GM23338 (cell line): ENCODE data around the gene GRIA3.

Experiments
- CREB1 ChIP-seq: fragments of 250-450 bp; sonication (Bioruptor Pico); IDR thresholded peaks from 2 replicates; pipeline ENCODE4 v1.5.0; 2020; ENCODE audit warnings: low read depth, mild to moderate bottlenecking, moderate library complexity
- CTCF ChIP-seq, 2 experiments: fragments of 200-600 bp in 1 of 2; sonication (generic) in 1 of 2; conservative IDR thresholded peaks; 2 replicates each; pipeline versions ENCODE4 v1.5.1 to v1.6.1; 2016 to 2017; ENCODE audit warnings: antibody characterized with exemption in 2 of 2, low read depth in 2 of 2, mild to moderate bottlenecking in 2 of 2, moderate library complexity in 1 of 2
- EZH2 ChIP-seq: fragments of 200-600 bp; sonication (generic); IDR thresholded peaks from one replicate; pipeline ENCODE4 v1.8.0; 2017; ENCODE audit warnings: antibody characterized with exemption, mild to moderate bottlenecking, low read depth; ENCODE audit not compliant: unreplicated experiment
- POLR2AphosphoS5 ChIP-seq: IDR thresholded peaks from 2 replicates; pipeline ENCODE4 v1.6.1; 2016; ENCODE audit warnings: antibody characterized with exemption, low read depth
- TF ChIP-seq, protein P1 (sequence below): IDR thresholded peaks from one replicate; pipeline ENCODE4 v1.6.1; 2018; ENCODE audit warnings: antibody characterized with exemption; ENCODE audit not compliant: unreplicated experiment

- no peak for TF ChIP-seq CTCF (conservative IDR thresholded peaks at IDR 0.05; ENCODE audit: low read depth in 2 of 2)
- no peak for TF ChIP-seq POLR2AphosphoS5
- TF ChIP-seq, protein P1, sequence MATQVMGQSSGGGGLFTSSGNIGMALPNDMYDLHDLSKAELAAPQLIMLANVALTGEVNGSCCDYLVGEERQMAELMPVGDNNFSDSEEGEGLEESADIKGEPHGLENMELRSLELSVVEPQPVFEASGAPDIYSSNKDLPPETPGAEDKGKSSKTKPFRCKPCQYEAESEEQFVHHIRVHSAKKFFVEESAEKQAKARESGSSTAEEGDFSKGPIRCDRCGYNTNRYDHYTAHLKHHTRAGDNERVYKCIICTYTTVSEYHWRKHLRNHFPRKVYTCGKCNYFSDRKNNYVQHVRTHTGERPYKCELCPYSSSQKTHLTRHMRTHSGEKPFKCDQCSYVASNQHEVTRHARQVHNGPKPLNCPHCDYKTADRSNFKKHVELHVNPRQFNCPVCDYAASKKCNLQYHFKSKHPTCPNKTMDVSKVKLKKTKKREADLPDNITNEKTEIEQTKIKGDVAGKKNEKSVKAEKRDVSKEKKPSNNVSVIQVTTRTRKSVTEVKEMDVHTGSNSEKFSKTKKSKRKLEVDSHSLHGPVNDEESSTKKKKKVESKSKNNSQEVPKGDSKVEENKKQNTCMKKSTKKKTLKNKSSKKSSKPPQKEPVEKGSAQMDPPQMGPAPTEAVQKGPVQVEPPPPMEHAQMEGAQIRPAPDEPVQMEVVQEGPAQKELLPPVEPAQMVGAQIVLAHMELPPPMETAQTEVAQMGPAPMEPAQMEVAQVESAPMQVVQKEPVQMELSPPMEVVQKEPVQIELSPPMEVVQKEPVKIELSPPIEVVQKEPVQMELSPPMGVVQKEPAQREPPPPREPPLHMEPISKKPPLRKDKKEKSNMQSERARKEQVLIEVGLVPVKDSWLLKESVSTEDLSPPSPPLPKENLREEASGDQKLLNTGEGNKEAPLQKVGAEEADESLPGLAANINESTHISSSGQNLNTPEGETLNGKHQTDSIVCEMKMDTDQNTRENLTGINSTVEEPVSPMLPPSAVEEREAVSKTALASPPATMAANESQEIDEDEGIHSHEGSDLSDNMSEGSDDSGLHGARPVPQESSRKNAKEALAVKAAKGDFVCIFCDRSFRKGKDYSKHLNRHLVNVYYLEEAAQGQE, result no peak
- TF ChIP-seq EZH2, result no peak
- no peak for TF ChIP-seq CREB1
Observed at GRCh38 chrX:123140904-123141303, 43.2 kb upstream of the GRIA3 start.
